ENCODE data around the gene ALDH8A1.

Gene ALDH8A1

DNA sequence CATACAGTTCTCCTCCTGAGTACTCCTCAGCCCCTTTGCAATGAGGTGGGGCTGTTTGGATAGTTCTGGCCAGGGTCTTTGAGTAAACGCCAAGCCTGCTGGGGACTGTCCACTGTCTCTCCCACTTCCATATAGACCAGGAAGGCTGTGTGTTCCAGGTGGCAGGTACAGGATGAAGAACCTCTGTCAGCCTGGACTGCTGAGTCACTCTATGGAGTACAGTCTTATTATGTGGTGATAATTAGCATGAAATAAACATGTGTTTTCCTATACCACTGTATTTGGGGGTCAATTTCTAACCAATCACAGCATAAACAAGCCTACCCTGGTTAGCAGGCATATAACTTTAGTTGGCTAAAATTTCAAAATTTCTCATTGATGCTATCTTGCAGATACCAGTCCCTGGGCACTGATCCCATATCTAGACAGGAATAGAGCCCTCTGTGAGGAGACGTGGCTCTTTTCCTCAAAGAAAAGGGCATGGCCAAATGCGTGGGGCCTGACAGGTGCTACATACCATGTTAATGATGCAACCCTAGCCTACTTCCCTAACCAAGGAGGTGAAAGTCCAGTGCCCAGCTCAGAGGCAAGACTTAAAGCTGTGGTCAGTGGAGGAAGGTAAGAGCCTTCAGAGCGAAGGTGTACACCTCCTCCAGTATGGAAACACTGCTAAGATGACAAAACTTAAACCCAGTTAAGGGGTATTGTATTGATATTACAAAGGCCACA is 4.5 kb upstream of the ALDH8A1 start:
- no peak for DNase-seq (ENCODE audit: low read depth)
- TF ChIP-seq, protein P1, sequence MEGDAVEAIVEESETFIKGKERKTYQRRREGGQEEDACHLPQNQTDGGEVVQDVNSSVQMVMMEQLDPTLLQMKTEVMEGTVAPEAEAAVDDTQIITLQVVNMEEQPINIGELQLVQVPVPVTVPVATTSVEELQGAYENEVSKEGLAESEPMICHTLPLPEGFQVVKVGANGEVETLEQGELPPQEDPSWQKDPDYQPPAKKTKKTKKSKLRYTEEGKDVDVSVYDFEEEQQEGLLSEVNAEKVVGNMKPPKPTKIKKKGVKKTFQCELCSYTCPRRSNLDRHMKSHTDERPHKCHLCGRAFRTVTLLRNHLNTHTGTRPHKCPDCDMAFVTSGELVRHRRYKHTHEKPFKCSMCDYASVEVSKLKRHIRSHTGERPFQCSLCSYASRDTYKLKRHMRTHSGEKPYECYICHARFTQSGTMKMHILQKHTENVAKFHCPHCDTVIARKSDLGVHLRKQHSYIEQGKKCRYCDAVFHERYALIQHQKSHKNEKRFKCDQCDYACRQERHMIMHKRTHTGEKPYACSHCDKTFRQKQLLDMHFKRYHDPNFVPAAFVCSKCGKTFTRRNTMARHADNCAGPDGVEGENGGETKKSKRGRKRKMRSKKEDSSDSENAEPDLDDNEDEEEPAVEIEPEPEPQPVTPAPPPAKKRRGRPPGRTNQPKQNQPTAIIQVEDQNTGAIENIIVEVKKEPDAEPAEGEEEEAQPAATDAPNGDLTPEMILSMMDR (IDR thresholded peaks at IDR 0.05; ENCODE audit: control insufficient read depth, extremely low read depth, insufficient read depth): no peak
- H3K4me3 ChIP-seq (ENCODE audit: low read depth, low read length): no peak overlapping the region

DNA sequence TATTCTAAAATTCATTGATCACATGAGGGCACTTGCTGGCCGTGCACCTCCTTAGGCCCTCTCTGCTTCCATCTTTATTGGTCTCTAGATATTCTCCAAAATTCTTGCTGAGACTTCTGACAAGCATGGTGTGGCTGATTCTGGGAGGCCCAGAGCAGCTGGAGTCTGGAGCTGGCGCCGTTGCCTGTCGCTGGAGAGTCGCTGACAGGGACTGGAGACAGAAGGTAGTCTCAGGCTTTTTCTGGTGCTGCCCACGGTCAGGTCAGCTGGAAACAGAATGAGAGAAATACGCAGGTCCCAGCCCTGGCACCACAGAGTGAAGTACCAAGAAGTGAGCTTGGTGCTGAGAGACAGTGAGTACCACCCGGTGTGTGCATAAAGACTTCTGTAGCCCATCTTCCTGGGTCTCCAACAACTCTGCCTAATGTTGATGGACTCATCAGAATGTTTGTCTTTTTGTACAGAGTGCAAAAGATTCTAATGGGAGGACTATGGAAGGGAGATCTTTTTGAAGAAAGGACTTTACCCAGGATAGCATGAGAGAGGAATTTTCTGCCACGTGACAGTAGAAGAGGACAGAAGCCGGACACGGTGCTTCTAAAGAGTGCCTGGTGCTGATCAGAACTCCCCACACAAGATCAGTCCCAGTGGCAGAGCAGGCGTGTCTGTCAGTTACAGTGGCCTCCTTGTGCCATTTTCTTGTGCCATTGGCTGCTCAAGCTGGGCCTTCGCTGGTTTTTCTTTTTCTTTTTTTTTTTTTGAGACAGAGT is 1.8 kb upstream of the ALDH8A1 start:
- TF ChIP-seq, protein P1 (IDR thresholded peaks at IDR 0.05; ENCODE audit: control insufficient read depth, extremely low read depth, insufficient read depth): no peak
- no peak for DNase-seq (ENCODE audit: low read depth)
- H3K4me3 ChIP-seq (ENCODE audit: low read depth, low read length): no peak overlapping the region

DNA sequence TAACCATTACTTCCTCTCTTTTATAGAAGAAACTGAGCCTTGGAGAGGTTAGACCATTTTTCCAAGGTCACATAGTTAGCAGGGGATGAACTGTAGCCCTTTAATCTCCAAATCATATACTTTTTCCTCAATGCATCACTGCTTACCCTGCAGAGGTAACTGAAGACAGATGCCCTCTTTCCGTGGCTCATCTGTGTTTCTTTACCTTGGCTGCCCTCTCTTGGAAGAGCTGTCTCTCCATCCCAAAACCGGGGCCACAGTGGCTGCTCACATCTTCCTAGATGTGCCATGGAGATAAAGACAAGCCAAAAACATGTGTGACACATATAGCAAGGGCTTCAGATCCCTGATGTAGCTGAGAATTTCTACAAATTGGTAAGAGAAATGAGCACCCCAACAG is 581 bp upstream of the ALDH8A1 start:
- TF ChIP-seq, protein P1 (IDR thresholded peaks at IDR 0.05; ENCODE audit: control insufficient read depth, extremely low read depth, insufficient read depth): no peak
- H3K4me3 ChIP-seq (ENCODE audit: low read depth, low read length): no peak overlapping the region
- DNase-seq (ENCODE audit: low read depth): no peak

DNA sequence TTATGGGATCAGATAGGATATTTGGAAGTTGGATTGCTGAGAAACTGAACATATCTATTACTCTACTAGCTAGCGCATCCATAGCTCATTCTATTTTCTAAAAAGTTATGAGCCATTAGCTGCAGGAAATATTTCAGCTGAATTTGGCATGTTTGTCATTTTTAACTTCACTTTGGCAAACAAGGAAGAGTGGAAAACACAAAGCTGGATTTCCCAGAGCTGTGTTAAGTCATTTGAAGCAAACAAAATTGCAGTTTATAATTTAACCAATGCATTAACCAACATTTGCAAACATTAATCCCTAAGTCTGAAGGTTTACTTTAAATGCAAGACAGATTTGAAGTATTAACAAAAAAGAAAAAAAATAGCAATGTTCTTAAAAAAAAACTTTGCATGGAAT is 1.2 kb downstream of the ALDH8A1 start:
- TF ChIP-seq, protein P1 (IDR thresholded peaks at IDR 0.05; ENCODE audit: control insufficient read depth, extremely low read depth, insufficient read depth): no peak
- H3K4me3 ChIP-seq (ENCODE audit: low read depth, low read length): no peak overlapping the region
- DNase-seq (ENCODE audit: low read depth): no peak

DNA sequence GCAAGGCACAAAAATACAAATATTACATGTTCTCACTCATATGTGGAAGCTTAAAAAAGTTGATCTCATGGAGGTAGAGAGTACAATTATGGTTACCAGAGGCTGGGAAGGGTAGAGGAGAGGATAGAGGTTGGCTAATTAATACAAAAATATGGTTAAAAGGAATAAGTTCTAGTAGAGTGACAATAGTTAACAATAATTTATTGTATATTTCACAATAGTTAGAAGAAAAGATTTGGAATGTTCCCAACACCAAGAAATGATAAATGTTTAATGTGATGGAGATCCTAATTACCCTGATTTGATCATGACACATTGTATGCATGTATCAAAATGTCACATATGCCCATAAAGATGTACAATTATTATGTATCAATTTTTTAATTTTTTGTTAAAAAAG is 1.8 kb downstream of the ALDH8A1 start:
- TF ChIP-seq, protein P1 (IDR thresholded peaks at IDR 0.05; ENCODE audit: control insufficient read depth, extremely low read depth, insufficient read depth): no peak
- no peak for DNase-seq (ENCODE audit: low read depth)
- no peak overlapping the region for H3K4me3 ChIP-seq (ENCODE audit: low read depth, low read length)

DNA sequence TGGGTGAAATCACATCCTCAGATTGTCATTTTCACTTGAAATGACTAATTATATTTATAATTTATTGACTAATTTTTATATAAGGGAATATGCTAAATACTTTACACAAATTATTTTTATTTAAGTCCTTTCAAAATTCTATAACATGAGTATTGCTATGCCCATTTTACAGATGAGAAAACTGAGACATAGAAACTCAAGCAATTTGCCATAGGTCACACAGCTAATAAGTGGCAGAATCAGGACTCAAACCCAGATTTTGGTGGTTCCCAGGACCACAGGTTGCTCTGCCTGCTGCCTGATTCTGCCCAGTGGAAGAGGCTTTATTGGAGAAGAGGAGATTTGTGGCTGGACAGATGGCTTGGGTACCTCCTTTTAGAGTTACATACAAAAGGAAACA is 4.9 kb downstream of the ALDH8A1 start:
- H3K4me3 ChIP-seq (ENCODE audit: low read depth, low read length): no peak overlapping the region
- TF ChIP-seq, protein P1 (IDR thresholded peaks at IDR 0.05; ENCODE audit: control insufficient read depth, extremely low read depth, insufficient read depth): no peak
- DNase-seq (ENCODE audit: low read depth): no peak
